ENCODE results near the gene SPOCK1.
A peak's percentile ranks its signal among the peaks of the same experiment; 100 is the strongest.
"Not testable (repeated sequence)": the region's sequence is repeated elsewhere in the genome, so short reads cannot be mapped to it uniquely, and the experiment has no call there.

The SPOCK1 gene

GRCh38 chr5:137498736-137499505 is at the start of gene SPOCK1:
Gene SPOCK1 (minus strand): TSS chr5:137499326.
- DNase-seq (ENCODE audit: low read depth in 2 of 2) = peak in 1 of 2 donors; percentile 4

- DNase-seq (ENCODE audit: low read depth in 2 of 2) = no peak
Observed at GRCh38 chr5:137545956-137546355, 46.8 kb upstream of the SPOCK1 start.

GRCh38 chr5:137535449-137535848 is 36.3 kb upstream of the SPOCK1 start:
- DNase-seq (ENCODE audit: low read depth in 2 of 2) = not testable (repeated sequence)

GRCh38 chr5:137533963-137534362 is 34.8 kb upstream of the SPOCK1 start:
- no peak for DNase-seq (ENCODE audit: low read depth in 2 of 2)

- DNase-seq (ENCODE audit: low read depth in 2 of 2) = no peak
Observed at GRCh38 chr5:137531266-137531665, 32.1 kb upstream of the SPOCK1 start.

- DNase-seq (ENCODE audit: low read depth in 2 of 2) = no peak
Observed at GRCh38 chr5:137521246-137521645, 22.1 kb upstream of the SPOCK1 start.

GRCh38 chr5:137516961-137517360 is 17.8 kb upstream of the SPOCK1 start:
- no peak for DNase-seq (ENCODE audit: low read depth in 2 of 2)

- DNase-seq (ENCODE audit: low read depth in 2 of 2) = no peak
Observed at GRCh38 chr5:137516251-137516797, 17.2 kb upstream of the SPOCK1 start.

- DNase-seq (ENCODE audit: low read depth in 2 of 2) = no peak
Observed at GRCh38 chr5:137515238-137515637, 16.1 kb upstream of the SPOCK1 start.

- DNase-seq (ENCODE audit: low read depth in 2 of 2) = no peak
Observed at GRCh38 chr5:137510671-137511070, 11.5 kb upstream of the SPOCK1 start.

GRCh38 chr5:137507150-137507549 is 8.0 kb upstream of the SPOCK1 start:
- DNase-seq (ENCODE audit: low read depth in 2 of 2) = no peak

GRCh38 chr5:137506296-137506695 is 7.2 kb upstream of the SPOCK1 start:
- DNase-seq (ENCODE audit: low read depth in 2 of 2) = no peak

- no peak for DNase-seq (ENCODE audit: low read depth in 2 of 2)
Observed at GRCh38 chr5:137504916-137505315, 5.8 kb upstream of the SPOCK1 start.

- DNase-seq (ENCODE audit: low read depth in 2 of 2) = no peak
Observed at GRCh38 chr5:137503456-137503855, 4.3 kb upstream of the SPOCK1 start.

GRCh38 chr5:137502632-137503031 is 3.5 kb upstream of the SPOCK1 start:
- DNase-seq (ENCODE audit: low read depth in 2 of 2) = no peak

- no peak for DNase-seq (ENCODE audit: low read depth in 2 of 2)
Observed at GRCh38 chr5:137501846-137502406, 2.8 kb upstream of the SPOCK1 start.

GRCh38 chr5:137501226-137501625 is 2.1 kb upstream of the SPOCK1 start:
- no peak for DNase-seq (ENCODE audit: low read depth in 2 of 2)

GRCh38 chr5:137500615-137501225 is 1.6 kb upstream of the SPOCK1 start:
- DNase-seq (ENCODE audit: low read depth in 2 of 2) = no peak

GRCh38 chr5:137499506-137499847 is 351 bp upstream of the SPOCK1 start:
- DNase-seq (ENCODE audit: low read depth in 2 of 2) = not testable (repeated sequence)

GRCh38 chr5:137498301-137498735 is 808 bp downstream of the SPOCK1 start:
- no peak for DNase-seq (ENCODE audit: low read depth in 2 of 2)

- DNase-seq (ENCODE audit: low read depth in 2 of 2) = no peak
Observed at GRCh38 chr5:137497396-137498290, 1.5 kb downstream of the SPOCK1 start.

- no peak for DNase-seq (ENCODE audit: low read depth in 2 of 2)
Observed at GRCh38 chr5:137496919-137497318, 2.2 kb downstream of the SPOCK1 start.
